K562 (cell line): ENCODE results near the gene ZBTB8A. TPM values are rescaled to one million over a fixed set of nuclear protein-coding genes. Genes with fewer than 3 reads are reported as not detected.

Experiments used
- ASH1L ChIP-seq: fragments of 450-650 bp; IDR thresholded peaks from 2 replicates; pipeline ENCODE4 v1.6.1; 2018; ENCODE audit warnings: borderline replicate concordance, mild to moderate bottlenecking, low read depth; ENCODE audit not compliant: partially characterized antibody
- BHLHE40 ChIP-seq: IDR thresholded peaks from 2 replicates; pipeline ENCODE4 v1.6.1; 2011; ENCODE audit warnings: low read length, improper control_type of control experiment
- BRD9 ChIP-seq: fragments of 450-650 bp; IDR thresholded peaks from 2 replicates; pipeline ENCODE4 v1.6.1; 2018; ENCODE audit warnings: low read depth; ENCODE audit not compliant: partially characterized antibody
- CBX5 ChIP-seq: IDR thresholded peaks from 2 replicates; pipeline ENCODE4 v1.6.1; 2014; ENCODE audit warnings: low read depth, borderline replicate concordance
- CCAR2 ChIP-seq: fragments of 200-400 bp; formaldehyde crosslinking; IDR thresholded peaks from 2 replicates; pipeline ENCODE4 v1.6.1; 2017; ENCODE audit warnings: mild to moderate bottlenecking, low read depth, low read length
- CREM ChIP-seq: IDR thresholded peaks from 2 replicates; pipeline ENCODE4 v1.6.1; 2014; ENCODE audit warnings: antibody characterized with exemption, low read depth
- EHMT2 ChIP-seq: fragments of 450-650 bp; IDR thresholded peaks from 2 replicates; pipeline ENCODE4 v1.6.1; 2018; ENCODE audit warnings: antibody characterized with exemption
- KLF6 ChIP-seq: fragments of 250-450 bp; sonication (Bioruptor Pico); IDR thresholded peaks from 2 replicates; pipeline ENCODE4 v1.4.0; 2020; ENCODE audit warnings: mild to moderate bottlenecking, moderate library complexity, borderline replicate concordance
- L3MBTL2 ChIP-seq: fragments of 450-650 bp; IDR thresholded peaks from 2 replicates; pipeline ENCODE4 v1.6.1; 2016; ENCODE audit warnings: mild to moderate bottlenecking, moderate library complexity
- MYBL2 ChIP-seq, 2 experiments: fragments of 450-650 bp in 1 of 2; sonication (generic) in 1 of 2; formaldehyde crosslinking in 1 of 2; IDR thresholded peaks; 2 replicates each; pipeline versions ENCODE4 v1.6.1 to v1.8.1; 2017 to 2022; ENCODE audit warnings: borderline replicate concordance in 1 of 2, inconsistent platforms in 1 of 2, low read depth in 1 of 2, mild to moderate bottlenecking in 1 of 2, missing genetic modification reagents in 1 of 2, moderate library complexity in 1 of 2
- NFIX ChIP-seq: fragments of 250-450 bp; sonication (Bioruptor Pico); IDR thresholded peaks from 2 replicates; pipeline ENCODE4 v1.4.0; 2020; ENCODE audit warnings: low read depth, mild to moderate bottlenecking, moderate library complexity
- NFRKB ChIP-seq: fragments of 450-650 bp; IDR thresholded peaks from 2 replicates; pipeline ENCODE4 v1.6.1; 2016; ENCODE audit warnings: low read depth
- NR4A1 ChIP-seq, 2 experiments: fragments of 250-450 bp in 1 of 2; fragments of 450-650 bp in 1 of 2; sonication (Bioruptor Pico) in 1 of 2; IDR thresholded peaks; 2 replicates each; pipeline versions ENCODE4 v1.4.0 to v1.6.1; 2016 to 2020; ENCODE audit warnings: mild to moderate bottlenecking in 2 of 2, missing compliant biosample characterization in 1 of 2, missing genetic modification characterization in 1 of 2, moderate library complexity in 1 of 2
- RBM25 ChIP-seq: fragments of 200-400 bp; formaldehyde crosslinking; IDR thresholded peaks from 2 replicates; pipeline ENCODE4 v1.6.1; 2018; ENCODE audit warnings: low read length, low read depth, moderate library complexity; ENCODE audit not compliant: severe bottlenecking
- SMC3 ChIP-seq: conservative IDR thresholded peaks from 2 replicates; pipeline ENCODE4 v1.6.1; 2011; ENCODE audit warnings: low read depth, low read length, improper control_type of control experiment; ENCODE audit not compliant: insufficient read depth
- TCFL5 ChIP-seq: fragments of 250-450 bp; sonication (Bioruptor Pico); conservative IDR thresholded peaks from 2 replicates; pipeline ENCODE4 v1.6.1; 2021; ENCODE audit warnings: mild to moderate bottlenecking, moderate library complexity, matching md5 sums
- TEAD4 ChIP-seq, 2 experiments: sonication (generic) in 1 of 2; formaldehyde crosslinking in 1 of 2; IDR thresholded peaks; 2 replicates each; pipeline versions ENCODE4 v1.6.1 to v1.8.0; 2012 to 2022; ENCODE audit warnings: borderline replicate concordance in 1 of 2, inconsistent platforms in 1 of 2, low read length in 1 of 2, mild to moderate bottlenecking in 1 of 2, missing genetic modification reagents in 1 of 2
- TGIF2 ChIP-seq: sonication (generic); formaldehyde crosslinking; IDR thresholded peaks from 2 replicates; pipeline ENCODE4 v1.8.1; 2022; ENCODE audit warnings: mild to moderate bottlenecking, missing genetic modification reagents, moderate library complexity
- TRIM28 ChIP-seq: fragments of 450-650 bp; IDR thresholded peaks from 2 replicates; pipeline ENCODE4 v1.6.1; 2017
- ZNF165 ChIP-seq: fragments of 250-450 bp; sonication (Bioruptor Pico); IDR thresholded peaks from 2 replicates; pipeline ENCODE4 v1.4.0; 2020; ENCODE audit warnings: borderline replicate concordance
- ZNF41 ChIP-seq: fragments of 250-450 bp; sonication (Bioruptor Pico); conservative IDR thresholded peaks from 2 replicates; pipeline ENCODE4 v1.4.0; 2020; ENCODE audit warnings: mild to moderate bottlenecking
- polyA plus RNA-seq, 8 experiments: library from polyadenylated mRNA; depleted of rRNA in 4 of 8; stranded (reverse) in 5 of 8; unstranded in 3 of 8; fragments of >200 nt; fragmentation: Nextera tagmentation in 2 of 8; fragmentation: Illumina TruSeq in 1 of 8; extraction: Ambion mirVana in 2 of 8; extraction: Trizol in 1 of 8; gene quantifications; 2 replicates each; pipeline versions ENCODE4 v1.2.1 to v1.2.3, GENCODE V29; 2011 to 2014; ENCODE audit warnings: inconsistent platforms in 1 of 8, missing spikeins in 1 of 8
- total RNA-seq, 7 experiments: library from RNA; depleted of rRNA in 6 of 7; stranded (reverse); fragments of >200 nt in 6 of 7; fragmentation: Illumina TruSeq in 2 of 7; extraction: Trizol in 2 of 7; gene quantifications; 2 replicates each; pipeline versions ENCODE4 v1.2.1 to v1.2.3, GENCODE V29; 2011 to 2021; ENCODE audit warnings: low replicate concordance in 1 of 7
- TF ChIP-seq, protein P1 (sequence below), 2 experiments: IDR thresholded peaks in 1 of 2; conservative IDR thresholded peaks in 1 of 2; 2 replicates each; pipeline ENCODE4 v1.6.1; 2016; ENCODE audit warnings: low read depth in 2 of 2, mild to moderate bottlenecking in 1 of 2, missing compliant biosample characterization in 1 of 2, missing genetic modification characterization in 1 of 2, moderate library complexity in 1 of 2
- TF ChIP-seq, protein P2 (sequence below): fragments of 450-650 bp; conservative IDR thresholded peaks from 2 replicates; pipeline ENCODE4 v1.6.1; 2016; ENCODE audit warnings: missing genetic modification characterization, low read depth, mild to moderate bottlenecking, control low read depth, missing compliant biosample characterization

ZBTB8A gene
- total and polyA plus RNA-seq, 9 of the 15 experiments (the other 6 are each of a cell fraction or from before 2014, with no cell fraction given): 0.01 to 0.64 (median 0.09) TPM

DNA sequence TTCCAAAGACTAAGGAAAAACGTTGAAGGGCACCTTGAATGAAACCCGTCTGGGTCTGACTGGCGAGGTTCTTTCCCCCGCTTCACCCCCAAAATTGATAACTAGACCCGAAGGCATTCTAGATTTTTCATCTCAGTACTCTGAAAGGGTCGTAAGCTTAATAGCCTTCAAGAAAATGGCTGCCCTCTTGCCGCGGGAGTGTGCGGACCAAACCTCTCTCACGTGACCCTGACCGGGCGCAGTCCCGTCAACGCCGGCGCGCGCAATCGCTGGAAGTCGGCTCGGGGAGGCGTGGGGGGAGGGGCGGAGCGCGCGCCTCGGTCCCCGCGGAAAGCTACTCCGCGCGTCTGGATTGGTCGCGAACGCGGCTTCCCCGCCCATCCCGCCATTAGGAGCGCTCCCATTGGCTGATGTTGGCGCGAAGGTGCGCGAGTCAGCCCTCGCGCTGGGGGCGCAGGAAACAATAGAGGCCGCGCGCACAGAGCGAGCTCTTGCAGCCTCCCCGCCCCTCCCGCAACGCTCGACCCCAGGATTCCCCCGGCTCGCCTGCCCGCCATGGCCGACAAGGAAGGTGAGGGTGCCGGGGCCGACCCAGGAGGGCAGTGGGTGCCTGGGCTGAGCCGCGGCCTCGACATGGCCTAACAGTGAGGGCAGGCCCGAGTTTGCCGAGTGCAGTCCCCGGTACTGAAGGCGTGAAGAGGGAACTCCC, 111.7 kb downstream of the ZBTB8A start, which contains the start of gene RBBP4 (continued):
- TF ChIP-seq TRIM28 (0 out of 2 replicates have a peak, but pooled peaks have one; percentile 29), NR4A1 (CRISPR knock-in tag; IDR thresholded peaks at IDR 0.05) (peak; percentile 99), NR4A1 (tag; IDR thresholded peaks at IDR 0.05) (peak; percentile 99), TCFL5 (CRISPR knock-in tag) (peak; percentile 94), TGIF2 (peak; percentile 85; the same call in 1 of the 2 replicates), CBX5 (0 out of 2 replicates have a peak, but pooled peaks have one; percentile 17), BHLHE40 (peak; percentile 99), NFIX (CRISPR knock-in tag) (peak; percentile 35; the same call in 1 of the 2 replicates), CREM (peak; percentile 85), ZNF165 (CRISPR knock-in tag) (peak; percentile 95), RBM25 (peak; percentile 99), MYBL2 (IDR thresholded peaks at IDR 0.05; ENCODE audit: low read depth) (peak; percentile 60; the same call in 1 of the 2 replicates), MYBL2 (CRISPR knock-in tag; IDR thresholded peaks at IDR 0.05; ENCODE audit: borderline replicate concordance) (peak; percentile 24; the same call in 1 of the 2 replicates), ZNF41 (CRISPR knock-in tag) (peak; percentile 98), EHMT2 (no peak; the same call in 1 of the 2 replicates), BRD9 (peak; percentile 66), NFRKB (peak; percentile 100), L3MBTL2 (peak; percentile 99), KLF6 (peak; percentile 98), CCAR2 (no peak), TEAD4 (IDR thresholded peaks at IDR 0.05; ENCODE audit: low read length) (peak; percentile 40), TEAD4 (CRISPR knock-in tag; IDR thresholded peaks at IDR 0.05; ENCODE audit: borderline replicate concordance) (0 out of 2 replicates have a peak, but pooled peaks have one; percentile 76), ASH1L (peak; percentile 87), SMC3 (no peak)
- TF ChIP-seq, protein P1, sequence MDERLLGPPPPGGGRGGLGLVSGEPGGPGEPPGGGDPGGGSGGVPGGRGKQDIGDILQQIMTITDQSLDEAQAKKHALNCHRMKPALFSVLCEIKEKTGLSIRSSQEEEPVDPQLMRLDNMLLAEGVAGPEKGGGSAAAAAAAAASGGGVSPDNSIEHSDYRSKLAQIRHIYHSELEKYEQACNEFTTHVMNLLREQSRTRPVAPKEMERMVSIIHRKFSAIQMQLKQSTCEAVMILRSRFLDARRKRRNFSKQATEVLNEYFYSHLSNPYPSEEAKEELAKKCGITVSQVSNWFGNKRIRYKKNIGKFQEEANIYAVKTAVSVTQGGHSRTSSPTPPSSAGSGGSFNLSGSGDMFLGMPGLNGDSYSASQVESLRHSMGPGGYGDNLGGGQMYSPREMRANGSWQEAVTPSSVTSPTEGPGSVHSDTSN (CRISPR knock-in tag; IDR thresholded peaks at IDR 0.05; ENCODE audit: low read depth): no peak
- TF ChIP-seq, protein P1 (tag; conservative IDR thresholded peaks at IDR 0.05; ENCODE audit: low read depth): peak; percentile 78
- TF ChIP-seq, protein P2, sequence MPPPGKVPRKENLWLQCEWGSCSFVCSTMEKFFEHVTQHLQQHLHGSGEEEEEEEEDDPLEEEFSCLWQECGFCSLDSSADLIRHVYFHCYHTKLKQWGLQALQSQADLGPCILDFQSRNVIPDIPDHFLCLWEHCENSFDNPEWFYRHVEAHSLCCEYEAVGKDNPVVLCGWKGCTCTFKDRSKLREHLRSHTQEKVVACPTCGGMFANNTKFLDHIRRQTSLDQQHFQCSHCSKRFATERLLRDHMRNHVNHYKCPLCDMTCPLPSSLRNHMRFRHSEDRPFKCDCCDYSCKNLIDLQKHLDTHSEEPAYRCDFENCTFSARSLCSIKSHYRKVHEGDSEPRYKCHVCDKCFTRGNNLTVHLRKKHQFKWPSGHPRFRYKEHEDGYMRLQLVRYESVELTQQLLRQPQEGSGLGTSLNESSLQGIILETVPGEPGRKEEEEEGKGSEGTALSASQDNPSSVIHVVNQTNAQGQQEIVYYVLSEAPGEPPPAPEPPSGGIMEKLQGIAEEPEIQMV (tag): peak; percentile 94
